Heart left ventricle (tissue), 16 donors: Measurements from ENCODE around the gene ACOXL. TPM values are rescaled to one million over a fixed set of nuclear protein-coding genes. Genes with fewer than 3 reads are reported as not detected.

Experiments used
- ATAC-seq, 4 donors: fragments of 200-7000 bp; cut with Tn5 transposase; one replicate each; pipeline ENCODE4 v1.9.1; 2020 to 2022; ENCODE audit warnings: moderate library complexity in 4 of 4, mild to moderate bottlenecking in 3 of 4, moderate number of reproducible peaks in 1 of 4
- DNase-seq, 5 donors: peaks; one replicate each; pipeline ENCODE4 v3.0.0-alpha.2; 2020
- H3K27ac ChIP-seq, 12 donors: fragments of 200-600 bp; sonication (generic) in 4 of 12; one replicate each; pipeline versions ENCODE4 v1.5.0 to v1.8.0; 2016 to 2022; ENCODE audit warnings: mild to moderate bottlenecking in 2 of 12
- H3K27me3 ChIP-seq, 9 donors: fragments of 200-600 bp; sonication (generic) in 2 of 9; one replicate each; pipeline versions ENCODE4 v1.5.1 to v1.8.0; 2016 to 2022; ENCODE audit warnings: mild to moderate bottlenecking in 3 of 9
- H3K36me3 ChIP-seq, 9 donors: fragments of 200-600 bp; sonication (generic) in 2 of 9; one replicate each; pipeline versions ENCODE4 v1.5.0 to v1.8.0; 2018 to 2022; ENCODE audit warnings: mild to moderate bottlenecking in 2 of 9
- H3K4me1 ChIP-seq, 12 donors: fragments of 200-600 bp; sonication (generic) in 4 of 12; one replicate each; pipeline versions ENCODE4 v1.5.0 to v1.8.0; 2016 to 2022; ENCODE audit warnings: mild to moderate bottlenecking in 3 of 12
- H3K4me3 ChIP-seq, 12 donors: fragments of 200-600 bp; sonication (generic) in 4 of 12; one replicate each; pipeline versions ENCODE4 v1.5.0 to v1.8.0; 2017 to 2022; ENCODE audit warnings: mild to moderate bottlenecking in 9 of 12, moderate library complexity in 4 of 12
- H3K9me3 ChIP-seq, 12 donors: fragments of 200-600 bp; sonication (generic) in 4 of 12; one replicate each; pipeline versions ENCODE4 v1.5.0 to v1.8.0; 2016 to 2022; ENCODE audit warnings: mild to moderate bottlenecking in 1 of 12
- POLR2A ChIP-seq, 2 donors: fragments of 450-650 bp; IDR thresholded peaks; one replicate each; pipeline ENCODE4 v1.6.1; 2017; ENCODE audit warnings: antibody characterized with exemption in 2 of 2, mild to moderate bottlenecking in 2 of 2, moderate library complexity in 2 of 2
- WGBS, 4 donors: extraction: QIAGEN DNeasy Blood & Tissue Kit in 2 of 4; methylation state at CpG; one replicate each; pipeline versions ENCODE4 v1.1.5 to v1.1.7; 2013 to 2018; 5-methylcytosine and 5-hydroxymethylcytosine counted together
- intact Hi-C, 10 donors: fragments of 100-400 bp; cut with DNase I; formaldehyde crosslinking; loops; one replicate each; pipeline versions ENCODE4 v1.11.1 to v1.14.2; 2022
- polyA plus RNA-seq, 2 donors: library from polyadenylated mRNA; stranded (reverse); fragments of 200-250 nt; gene quantifications; one replicate each; pipeline ENCODE4 v1.2.3, GENCODE V29; 2013
- total RNA-seq, 9 donors: library from RNA; depleted of rRNA in 2 of 9; stranded (reverse); fragments of >200 nt in 2 of 9; fragmentation: NEBNext Ultra II Directional in 3 of 9; extraction: Animal tissue kit (Norgen Biotek cat#: 25700) in 3 of 9; gene quantifications; one replicate each; pipeline versions ENCODE4 v1.1.0 to v1.2.4, GENCODE V29; 2016 to 2023
- TF ChIP-seq, protein P1 (sequence below), 12 donors: fragments of 200-600 bp; sonication (generic) in 4 of 12; IDR thresholded peaks; one replicate each; pipeline versions ENCODE4 v1.5.0 to v1.8.0; 2018 to 2022; ENCODE audit warnings: antibody characterized with exemption in 12 of 12, mild to moderate bottlenecking in 5 of 12
- donor health status: ischemic (EF 13 %, LVEDD 7.1; RV severe dilation, severe dysfunction).
- donor health status: healthy with polysubstance abuse.
- donor health status: DM: no; HTN: yes; CAD: no.
- donor health status: DM: no; HTN: no; CAD: no.
- donor health status: ischemic (EF 25% LVEDD 6.9; RV normal size, moderate dysfunction).
- donor health status: ischemic (EF 25% LVEDD 5.7; RV mildly dilated, moderate dysfunction).
- donor health status: healthy.
- donor health status: DM: yes; HTN: yes; CAD: no.
- donor health status: ischemic (EF 35%, LVEDD 5.7; RV mildly dilated, moderate dysfunction).
- donor health status: nonischemic (EF 11% LVEDD 7.7; RV severe dilation, severe dysfunction).
- donor health status: DM: yes; HTN: yes; CAD: no.
- donor health status: PGD.
- donor health status: ischemic (EF 29% LVEDD 5.4; RV normal size, mild dysfunction).
- donor health status: nonischemic (EF 23%, LVEDD 6.1; RV moderate dilation, normal function).

Gene ACOXL
- total and polyA plus RNA-seq, 11 donors: 0.25 TPM; not detected in 10

DNA sequence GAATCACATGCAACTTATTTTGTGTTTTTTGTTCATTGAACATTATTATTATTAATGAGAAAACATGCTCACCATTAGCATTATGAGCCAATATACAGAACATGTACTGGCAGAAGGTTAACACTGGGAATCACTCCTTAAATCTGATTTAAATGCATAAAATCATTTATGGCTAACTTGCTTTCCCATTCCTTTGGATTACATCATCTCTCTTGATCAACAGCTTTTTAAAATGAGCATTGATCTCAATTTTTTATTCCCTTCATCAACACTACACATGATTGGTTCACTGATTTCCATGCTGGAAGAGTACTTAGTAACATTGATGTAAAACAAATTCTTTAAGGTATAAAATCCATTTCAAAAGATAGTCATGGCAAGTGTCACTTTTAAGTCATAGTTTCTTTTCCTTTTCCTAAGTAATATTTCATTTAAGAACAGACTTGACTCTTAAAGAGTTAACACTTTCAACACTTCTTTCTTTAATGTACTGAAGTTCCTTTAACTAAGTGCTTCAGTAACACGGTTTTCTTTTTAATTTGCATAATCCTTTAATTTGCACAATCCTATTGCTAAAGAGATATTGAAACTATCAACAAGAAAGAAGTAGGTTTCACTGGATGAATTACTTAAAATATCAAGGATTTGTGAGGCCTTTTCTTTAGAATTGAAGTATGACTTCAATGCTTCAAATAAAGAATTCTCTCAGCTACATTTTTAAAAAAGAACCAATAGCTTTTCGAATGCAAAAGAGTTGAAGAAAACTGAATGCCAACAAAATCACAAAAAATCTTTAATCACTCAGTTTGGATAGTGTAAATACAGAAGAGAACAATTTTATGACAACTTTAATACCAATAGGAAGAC lies 29.6 kb upstream of the ACOXL start:
- WGBS, 4 donors: 58 to 64% (median 60%) methylated on average over 2 of the region's 2 CpGs
- H3K4me1 ChIP-seq: peaks cover 0 to 3% (median 0%) of the 10 kb centered on the region in 12 donors
- intact Hi-C loops: no loop called here

DNA sequence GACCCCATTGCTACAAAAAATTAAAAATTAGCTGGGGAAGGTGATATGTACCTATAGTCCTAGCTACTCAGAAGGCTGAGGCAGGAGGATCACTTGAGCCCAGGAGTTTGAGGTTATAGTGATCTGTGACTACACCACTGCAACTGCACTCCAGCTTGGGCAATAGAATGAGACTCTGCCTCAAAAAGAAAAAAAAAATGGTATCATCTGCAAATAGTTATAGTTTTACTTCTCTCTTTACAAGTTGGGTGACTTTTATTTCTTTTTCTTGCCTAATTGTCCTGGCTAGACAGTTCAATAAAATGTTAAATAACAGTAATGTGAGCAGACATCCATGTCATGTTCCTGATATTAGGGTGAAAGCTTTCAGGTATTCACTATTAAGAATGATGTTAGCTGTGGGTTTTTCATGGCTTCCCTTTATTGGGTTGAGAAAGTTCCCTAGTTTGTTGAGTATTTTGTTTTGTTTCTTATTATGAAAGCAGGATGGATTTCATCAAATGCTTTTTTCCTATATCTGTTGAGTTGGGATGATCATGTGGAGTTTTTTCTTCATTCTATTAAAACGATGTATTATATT lies 24.9 kb upstream of the ACOXL start:
- Histone ChIP-seq H3K27me3 (peaks cover 0 to 11% (median 0%) of the 10 kb centered on the region in 9 donors), H3K4me1 (peaks cover 0 to 3% (median 0%) of the 10 kb centered on the region in 12 donors), H3K27ac (no peak overlapping the region), H3K4me3 (no peak overlapping the region), H3K9me3 (no peaks in the 10 kb centered on the region), H3K36me3 (no peaks in the 10 kb centered on the region)
- intact Hi-C loops: no loop called here
- ATAC-seq (no peak), DNase-seq (no peak)
- 67 to 79% (median 70%) methylated on average over 1 of the region's 1 CpG for WGBS, 4 donors
- TF ChIP-seq, protein P1, sequence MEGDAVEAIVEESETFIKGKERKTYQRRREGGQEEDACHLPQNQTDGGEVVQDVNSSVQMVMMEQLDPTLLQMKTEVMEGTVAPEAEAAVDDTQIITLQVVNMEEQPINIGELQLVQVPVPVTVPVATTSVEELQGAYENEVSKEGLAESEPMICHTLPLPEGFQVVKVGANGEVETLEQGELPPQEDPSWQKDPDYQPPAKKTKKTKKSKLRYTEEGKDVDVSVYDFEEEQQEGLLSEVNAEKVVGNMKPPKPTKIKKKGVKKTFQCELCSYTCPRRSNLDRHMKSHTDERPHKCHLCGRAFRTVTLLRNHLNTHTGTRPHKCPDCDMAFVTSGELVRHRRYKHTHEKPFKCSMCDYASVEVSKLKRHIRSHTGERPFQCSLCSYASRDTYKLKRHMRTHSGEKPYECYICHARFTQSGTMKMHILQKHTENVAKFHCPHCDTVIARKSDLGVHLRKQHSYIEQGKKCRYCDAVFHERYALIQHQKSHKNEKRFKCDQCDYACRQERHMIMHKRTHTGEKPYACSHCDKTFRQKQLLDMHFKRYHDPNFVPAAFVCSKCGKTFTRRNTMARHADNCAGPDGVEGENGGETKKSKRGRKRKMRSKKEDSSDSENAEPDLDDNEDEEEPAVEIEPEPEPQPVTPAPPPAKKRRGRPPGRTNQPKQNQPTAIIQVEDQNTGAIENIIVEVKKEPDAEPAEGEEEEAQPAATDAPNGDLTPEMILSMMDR (IDR thresholded peaks at IDR 0.05): no peak
- TF ChIP-seq POLR2A (IDR thresholded peaks at IDR 0.05): no peak

More for the DNA sequence above, 29.6 kb upstream of the ACOXL start:
- Histone ChIP-seq H3K4me3 (no peak overlapping the region), H3K9me3 (no peaks in the 10 kb centered on the region), H3K27ac (no peak overlapping the region), H3K27me3 (peaks cover 0 to 3% (median 0%) of the 10 kb centered on the region in 9 donors), H3K36me3 (no peaks in the 10 kb centered on the region)
- TF ChIP-seq, protein P1 (IDR thresholded peaks at IDR 0.05): no peak
- TF ChIP-seq POLR2A (IDR thresholded peaks at IDR 0.05): no peak
- no peak for ATAC-seq
- DNase-seq: no peak

DNA sequence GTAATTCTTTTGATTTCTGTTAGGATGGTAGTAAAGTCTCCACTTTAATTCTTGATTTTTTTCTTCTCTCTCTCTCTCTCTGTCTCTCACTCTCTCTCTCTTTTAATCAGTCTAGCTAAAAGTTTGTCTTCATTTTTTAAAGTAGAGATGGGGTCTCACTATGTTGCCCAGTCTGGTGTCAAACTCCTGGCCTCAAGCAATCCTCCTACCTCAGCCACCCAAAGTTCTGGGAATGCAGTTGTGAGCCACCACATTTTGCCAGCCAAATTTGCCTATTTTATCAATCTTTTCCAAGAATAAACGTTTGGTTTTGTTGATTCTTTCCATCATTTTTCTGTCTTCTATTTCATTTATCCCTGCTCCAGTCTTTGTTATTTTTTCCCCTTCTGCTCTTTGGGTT lies 23.9 kb upstream of the ACOXL start:
- no peaks in the 10 kb centered on the region for H3K4me1 ChIP-seq
- no peaks in the 10 kb centered on the region for H3K36me3 ChIP-seq
- ATAC-seq (no peak), DNase-seq (no peak)
- TF ChIP-seq, protein P1 (IDR thresholded peaks at IDR 0.05): no peak
- TF ChIP-seq POLR2A (IDR thresholded peaks at IDR 0.05): no peak
- no peak overlapping the region for H3K27ac ChIP-seq
- no peak overlapping the region for H3K4me3 ChIP-seq
- H3K9me3 ChIP-seq: no peaks in the 10 kb centered on the region
- 29 to 45% (median 39%) methylated on average over 1 of the region's 1 CpG for WGBS, 4 donors
- intact Hi-C loops: no loop called here
- peaks cover 0 to 11% (median 0%) of the 10 kb centered on the region in 9 donors for H3K27me3 ChIP-seq

DNA sequence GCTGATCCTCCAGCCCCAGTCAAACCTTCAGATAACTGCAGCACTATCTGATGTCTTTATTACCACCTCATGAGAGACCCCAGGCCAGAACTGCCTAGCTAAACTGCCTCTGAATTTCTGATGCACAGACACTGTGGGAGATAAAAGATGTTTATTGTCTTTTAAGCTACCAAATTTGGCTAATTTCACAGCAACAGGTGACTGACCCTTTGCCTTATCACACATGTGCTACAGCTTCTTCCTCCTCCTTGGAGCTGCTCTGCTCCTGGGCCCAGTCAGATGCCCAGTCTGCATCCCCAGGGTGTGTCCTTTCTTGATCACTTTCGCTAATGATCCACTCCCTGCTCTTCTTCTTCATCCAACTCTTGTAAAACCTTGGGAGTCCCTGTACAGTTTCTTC lies 19.6 kb upstream of the ACOXL start:
- peaks cover 0 to 10% (median 5%) of the 10 kb centered on the region in 12 donors for H3K4me1 ChIP-seq
- no peaks in the 10 kb centered on the region for H3K36me3 ChIP-seq
- ATAC-seq (no peak), DNase-seq (no peak)
- no peak overlapping the region for H3K27ac ChIP-seq
- TF ChIP-seq, protein P1 (IDR thresholded peaks at IDR 0.05): no peak
- no peak for TF ChIP-seq POLR2A (IDR thresholded peaks at IDR 0.05)
- 86 to 93% (median 91%) methylated on average over 1 of the region's 1 CpG for WGBS, 4 donors
- H3K4me3 ChIP-seq: no peak overlapping the region
- intact Hi-C loops: no loop called here
- H3K27me3 ChIP-seq: peaks cover 0 to 11% (median 0%) of the 10 kb centered on the region in 9 donors
- no peaks in the 10 kb centered on the region for H3K9me3 ChIP-seq
